ENCODE measurements around the gene ESR2. TPM values are rescaled to one million over a fixed set of nuclear protein-coding genes. Genes with fewer than 3 reads are reported as not detected.

The ESR2 gene
- total RNA-seq, 2 experiments from 2014 or later = 0.31 to 0.43 TPM

- DNase-seq (no peak), ATAC-seq (no peak)
- ChIA-PET POLR2A (no interaction called here), CTCF (no interaction called here)
- TF ChIP-seq CTCF (IDR thresholded peaks at IDR 0.05) = no peak
- Mint-ChIP-seq H3K4me1 (ENCODE audit: low read depth) (peaks cover 2% of the 10 kb centered on the region), H3K9me3 (no peaks in the 10 kb centered on the region), H3K27me3 (no peaks in the 10 kb centered on the region), H3K4me3 (no peak overlapping the region), H3K36me3 (ENCODE audit: low read depth) (peaks cover 16% of the 10 kb centered on the region), H3K27ac (no peak overlapping the region)
- intact Hi-C loops (cut with micrococcal nuclease) = no loop called here
Measured at GRCh38 chr14:64117671-64118402, 176.3 kb downstream of the ESR2 start.

- Mint-ChIP-seq H3K9me3 (no peaks in the 10 kb centered on the region), H3K27me3 (no peaks in the 10 kb centered on the region), H3K4me3 (no peak overlapping the region), H3K4me1 (ENCODE audit: low read depth) (peaks cover 2% of the 10 kb centered on the region), H3K36me3 (ENCODE audit: low read depth) (peaks cover 17% of the 10 kb centered on the region), H3K27ac (no peak overlapping the region)
- no peak for ATAC-seq
- ChIA-PET POLR2A (no interaction called here), CTCF (no interaction called here)
- intact Hi-C loops (cut with micrococcal nuclease) = no loop called here
- TF ChIP-seq CTCF (IDR thresholded peaks at IDR 0.05) = no peak
- no peak for DNase-seq
Measured at GRCh38 chr14:64115401-64115800, 178.8 kb downstream of the ESR2 start.

- Mint-ChIP-seq H3K27me3 (no peaks in the 10 kb centered on the region), H3K9me3 (no peaks in the 10 kb centered on the region), H3K27ac (no peak overlapping the region), H3K36me3 (ENCODE audit: low read depth) (peaks cover 17% of the 10 kb centered on the region), H3K4me1 (ENCODE audit: low read depth) (peaks cover 2% of the 10 kb centered on the region), H3K4me3 (no peak overlapping the region)
- TF ChIP-seq CTCF (IDR thresholded peaks at IDR 0.05) = no peak
- no peak for DNase-seq
- CTCF ChIA-PET = no interaction called here
- POLR2A ChIA-PET = no interaction called here
- intact Hi-C loops (cut with micrococcal nuclease) = no loop called here
- no peak for ATAC-seq
Measured at GRCh38 chr14:64114796-64115195, 179.4 kb downstream of the ESR2 start.

- Mint-ChIP-seq H3K36me3 (ENCODE audit: low read depth) (peaks cover 11% of the 10 kb centered on the region), H3K27me3 (no peaks in the 10 kb centered on the region), H3K4me1 (ENCODE audit: low read depth) (no peaks in the 10 kb centered on the region), H3K4me3 (no peak overlapping the region), H3K27ac (no peak overlapping the region), H3K9me3 (no peaks in the 10 kb centered on the region)
- no peak for ATAC-seq
- ChIA-PET CTCF (no interaction called here), POLR2A (interaction anchor here (0.6 kb wide), 1 partner anchor 20 kb away, joined by 4 read pairs; no protein-coding TSS in a partner anchor)
- no peak for TF ChIP-seq CTCF (IDR thresholded peaks at IDR 0.05)
- DNase-seq = no peak
- intact Hi-C loops (cut with micrococcal nuclease) = no loop called here
Measured at GRCh38 chr14:64114166-64114565, 180.0 kb downstream of the ESR2 start.

GRCh38 chr14:64112867-64113678, 181.1 kb downstream of the ESR2 start:
- peaks cover 9% of the 10 kb centered on the region for H3K36me3 Mint-ChIP-seq (ENCODE audit: low read depth)

More at GRCh38 chr14:64112867-64113678, 181.1 kb downstream of the ESR2 start:
- Mint-ChIP-seq H3K4me3 (no peak overlapping the region), H3K27me3 (no peaks in the 10 kb centered on the region), H3K9me3 (no peaks in the 10 kb centered on the region), H3K27ac (no peak overlapping the region), H3K4me1 (ENCODE audit: low read depth) (no peaks in the 10 kb centered on the region)
- intact Hi-C loops (cut with micrococcal nuclease) = no loop called here
- ChIA-PET CTCF (no interaction called here), POLR2A (interaction anchor here (0.6 kb wide), 1 partner anchor 19 kb away, joined by 4 read pairs; no protein-coding TSS in a partner anchor)
- ATAC-seq (no peak), DNase-seq (no peak)
- TF ChIP-seq CTCF (IDR thresholded peaks at IDR 0.05) = no peak
